Measurements from ENCODE around the gene PPP1R12B.

DNA sequence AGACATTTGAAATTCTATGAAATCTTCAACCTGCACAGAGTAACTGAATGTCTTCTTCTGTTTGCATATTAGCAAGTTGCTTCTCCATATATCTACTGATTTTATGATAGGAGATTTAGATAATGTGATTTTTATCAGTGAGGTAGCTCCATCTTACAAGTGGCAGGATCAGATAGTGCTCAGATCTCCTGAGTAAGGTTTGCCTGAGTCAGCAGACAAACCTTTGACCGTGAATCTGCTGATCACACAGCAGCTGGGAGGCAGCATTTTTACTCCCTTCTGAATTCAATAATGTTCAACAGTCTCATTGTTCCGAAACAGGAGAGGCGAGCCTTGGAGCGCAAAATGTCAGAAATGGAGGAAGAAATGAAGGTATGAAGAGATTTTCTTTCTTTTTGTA lies 220.3 kb downstream of the PPP1R12B start:
- TF ChIP-seq, protein P1, sequence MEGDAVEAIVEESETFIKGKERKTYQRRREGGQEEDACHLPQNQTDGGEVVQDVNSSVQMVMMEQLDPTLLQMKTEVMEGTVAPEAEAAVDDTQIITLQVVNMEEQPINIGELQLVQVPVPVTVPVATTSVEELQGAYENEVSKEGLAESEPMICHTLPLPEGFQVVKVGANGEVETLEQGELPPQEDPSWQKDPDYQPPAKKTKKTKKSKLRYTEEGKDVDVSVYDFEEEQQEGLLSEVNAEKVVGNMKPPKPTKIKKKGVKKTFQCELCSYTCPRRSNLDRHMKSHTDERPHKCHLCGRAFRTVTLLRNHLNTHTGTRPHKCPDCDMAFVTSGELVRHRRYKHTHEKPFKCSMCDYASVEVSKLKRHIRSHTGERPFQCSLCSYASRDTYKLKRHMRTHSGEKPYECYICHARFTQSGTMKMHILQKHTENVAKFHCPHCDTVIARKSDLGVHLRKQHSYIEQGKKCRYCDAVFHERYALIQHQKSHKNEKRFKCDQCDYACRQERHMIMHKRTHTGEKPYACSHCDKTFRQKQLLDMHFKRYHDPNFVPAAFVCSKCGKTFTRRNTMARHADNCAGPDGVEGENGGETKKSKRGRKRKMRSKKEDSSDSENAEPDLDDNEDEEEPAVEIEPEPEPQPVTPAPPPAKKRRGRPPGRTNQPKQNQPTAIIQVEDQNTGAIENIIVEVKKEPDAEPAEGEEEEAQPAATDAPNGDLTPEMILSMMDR (IDR thresholded peaks at IDR 0.05; ENCODE audit: low read depth, low read length, poor library complexity, severe bottlenecking): no peak
- no peak for TF ChIP-seq EZH2phosphoT487 (IDR thresholded peaks at IDR 0.05; ENCODE audit: borderline replicate concordance, low read length)
